A549 (cell line): ENCODE measurements around the gene KSR2. TPM values are rescaled to one million over a fixed set of nuclear protein-coding genes. Genes with fewer than 3 reads are reported as not detected.

ENCODE experiments used
- ATAC-seq, 2 experiments: fragments of 200-7000 bp in 1 of 2; fragments of >200 bp in 1 of 2; cut with Nextera tagmentation in 1 of 2; cut with Tn5 transposase in 1 of 2; 3 replicates each; pipeline versions ENCODE4 v1.8.0 to v1.9.1; 2018 to 2020; ENCODE audit warnings: mild to moderate bottlenecking in 1 of 2, moderate library complexity in 1 of 2
- CTCF ChIA-PET: fragments of 300-600 bp; sonication (Branson Sonifier 250); formaldehyde crosslinking; extraction: SDS; loops from one replicate; lab custom pipeline; 2021; ENCODE audit warnings: antibody characterized with exemption, inconsistent platforms; lab: Yijun Ruan, JAX
- POLR2A ChIA-PET: fragments of 350-600 bp; formaldehyde crosslinking; extraction: SDS; loops from one replicate; lab custom pipeline; 2021; ENCODE audit warnings: antibody characterized with exemption, inconsistent platforms; lab: Yijun Ruan, JAX
- DNase-seq, 2 experiments: peaks; one replicate each; pipeline versions ENCODE4 v3.0.0 to v3.0.0-alpha.2; 2011 to 2016; ENCODE audit warnings: low read depth in 1 of 2, low spot score in 1 of 2
- FAIRE-seq: peaks from 2 replicates; lab custom pipeline; 2011; peaks lifted over from hg19 to GRCh38; lab: Jason Lieb, UNC
- H3K27ac ChIP-seq, 2 experiments: fragments of >200 bp; sonication (Bioruptor Twin); formaldehyde crosslinking; 3 replicates each; pipeline ENCODE4 v1.5.1; 2016 to 2017
- H3K4me1 ChIP-seq: fragments of >200 bp; sonication (Bioruptor Twin); formaldehyde crosslinking; 3 replicates; pipeline ENCODE4 v1.6.1; 2016
- H3K4me2 ChIP-seq: fragments of >200 bp; sonication (Bioruptor Twin); formaldehyde crosslinking; 3 replicates; pipeline ENCODE4 v1.6.1; 2016
- H3K4me3 ChIP-seq: fragments of >200 bp; sonication (Bioruptor Twin); formaldehyde crosslinking; 3 replicates; pipeline ENCODE4 v1.5.1; 2016
- H3K9me3 ChIP-seq: fragments of >200 bp; sonication (Bioruptor Twin); formaldehyde crosslinking; 3 replicates; pipeline ENCODE4 v1.6.1; 2016
- CBX2 ChIP-seq: fragments of 200-600 bp; sonication (generic); IDR thresholded peaks from 2 replicates; pipeline ENCODE4 v1.6.1; 2016; ENCODE audit warnings: low read depth, mild to moderate bottlenecking, borderline replicate concordance
- CHD4 ChIP-seq: fragments of 200-600 bp; sonication (generic); IDR thresholded peaks from 2 replicates; pipeline ENCODE4 v1.6.1; 2016; ENCODE audit warnings: antibody characterized with exemption, mild to moderate bottlenecking, borderline replicate concordance
- EHF ChIP-seq: fragments of 250-450 bp; sonication (Bioruptor Pico); IDR thresholded peaks from 2 replicates; pipeline ENCODE4 v1.5.0; 2020; ENCODE audit warnings: mild to moderate bottlenecking
- EHMT2 ChIP-seq: fragments of 200-600 bp; sonication (generic); IDR thresholded peaks from 2 replicates; pipeline ENCODE4 v1.6.1; 2016; ENCODE audit warnings: antibody characterized with exemption, low read depth, mild to moderate bottlenecking, moderate library complexity
- FOSL2 ChIP-seq, 2 experiments: fragments of 450-650 bp in 1 of 2; fragments of >200 bp in 1 of 2; sonication (Bioruptor Twin) in 1 of 2; formaldehyde crosslinking; IDR thresholded peaks; 2 replicates each; pipeline versions ENCODE4 v1.5.0 to v1.6.1; 2016 to 2020; ENCODE audit warnings: mild to moderate bottlenecking in 1 of 2, moderate library complexity in 1 of 2
- FOXS1 ChIP-seq: fragments of 250-450 bp; sonication (Bioruptor Pico); IDR thresholded peaks from 2 replicates; pipeline ENCODE4 v1.5.0; 2020; ENCODE audit warnings: mild to moderate bottlenecking, moderate library complexity
- GATA3 ChIP-seq: IDR thresholded peaks from 2 replicates; pipeline ENCODE4 v1.6.1; 2012; ENCODE audit warnings: borderline replicate concordance
- HDAC2 ChIP-seq: fragments of 200-600 bp; sonication (generic); IDR thresholded peaks from 2 replicates; pipeline ENCODE4 v1.6.1; 2016
- HES2 ChIP-seq: fragments of >200 bp; sonication (Bioruptor Twin); formaldehyde crosslinking; IDR thresholded peaks from 2 replicates; pipeline ENCODE4 v1.6.1; 2016
- HOXB5 ChIP-seq: fragments of 250-450 bp; sonication (Bioruptor Pico); IDR thresholded peaks from 2 replicates; pipeline ENCODE4 v1.5.0; 2020; ENCODE audit warnings: mild to moderate bottlenecking, moderate library complexity
- JUN ChIP-seq, 2 experiments: fragments of >200 bp; sonication (Bioruptor Twin); formaldehyde crosslinking; IDR thresholded peaks; 2 replicates in 1 of 2; 3 replicates in 1 of 2; pipeline ENCODE4 v1.6.1; 2016 to 2017
- MAFK ChIP-seq: fragments of 450-650 bp; IDR thresholded peaks from 2 replicates; pipeline ENCODE4 v1.6.1; 2014; ENCODE audit not compliant: partially characterized antibody
- MYC ChIP-seq: IDR thresholded peaks from 2 replicates; pipeline ENCODE4 v1.6.1; 2012; ENCODE audit warnings: mild to moderate bottlenecking, inconsistent platforms, low read length, improper control_type of control experiment, borderline replicate concordance
- POLR2A ChIP-seq: IDR thresholded peaks from 2 replicates; pipeline ENCODE4 v1.6.1; 2012; ENCODE audit warnings: mild to moderate bottlenecking, low read length
- RARB ChIP-seq: fragments of 250-450 bp; sonication (Bioruptor Pico); IDR thresholded peaks from 2 replicates; pipeline ENCODE4 v1.8.0; 2021; ENCODE audit warnings: mild to moderate bottlenecking, moderate library complexity
- RCOR1 ChIP-seq: fragments of 150-350 bp; IDR thresholded peaks from 2 replicates; pipeline ENCODE4 v1.6.1; 2014; ENCODE audit warnings: antibody characterized with exemption, low read length, low read depth
- REST ChIP-seq: fragments of 200-600 bp; sonication (generic); IDR thresholded peaks from 2 replicates; pipeline ENCODE4 v1.6.1; 2016; ENCODE audit warnings: antibody characterized with exemption, mild to moderate bottlenecking, moderate library complexity
- SMC3 ChIP-seq: fragments of >200 bp; sonication (Bioruptor Twin); formaldehyde crosslinking; IDR thresholded peaks from 3 replicates; pipeline ENCODE4 v1.6.1; 2018; ENCODE audit warnings: inconsistent platforms
- SREBF2 ChIP-seq: fragments of 450-650 bp; IDR thresholded peaks from 2 replicates; pipeline ENCODE4 v1.6.1; 2014; ENCODE audit warnings: mild to moderate bottlenecking, moderate library complexity
- TFCP2L1 ChIP-seq: fragments of 250-450 bp; sonication (Bioruptor Pico); IDR thresholded peaks from 2 replicates; pipeline ENCODE4 v1.5.0; 2021; ENCODE audit warnings: mild to moderate bottlenecking
- TP53 ChIP-seq: fragments of 250-450 bp; sonication (Bioruptor Pico); IDR thresholded peaks from 2 replicates; pipeline ENCODE4 v1.5.0; 2021; ENCODE audit warnings: mild to moderate bottlenecking, moderate library complexity
- ZC3H11A ChIP-seq: fragments of 450-650 bp; IDR thresholded peaks from 2 replicates; pipeline ENCODE4 v1.6.1; 2014; ENCODE audit warnings: antibody characterized with exemption, mild to moderate bottlenecking
- ZNF302 ChIP-seq: fragments of 250-450 bp; sonication (Bioruptor Pico); IDR thresholded peaks from 2 replicates; pipeline ENCODE4 v1.9.0; 2021; ENCODE audit warnings: inconsistent platforms, mild to moderate bottlenecking, moderate library complexity
- ZSCAN20 ChIP-seq: fragments of 250-450 bp; sonication (Bioruptor Pico); IDR thresholded peaks from 2 replicates; pipeline ENCODE4 v1.8.0; 2022; ENCODE audit warnings: mild to moderate bottlenecking, moderate library complexity
- WGBS: methylation state at CpG from one replicate; pipeline ENCODE4 v1.1.6; 2017; ENCODE audit errors: missing lambda C conversion rate; 5-methylcytosine and 5-hydroxymethylcytosine counted together
- polyA plus RNA-seq, 4 experiments: library from polyadenylated mRNA; depleted of rRNA in 3 of 4; stranded (reverse); fragments of >200 nt; fragmentation: RNase III in 1 of 4; extraction: RNeasy Plus Mini Kit Qiagen cat#74134 plus additional on column Dnase treatment in 1 of 4; gene quantifications; 2 replicates in 3 of 4; 3 replicates in 1 of 4; pipeline ENCODE4 v1.2.3, GENCODE V29; 2011 to 2017
- TF ChIP-seq, protein P1 (sequence below): IDR thresholded peaks from 2 replicates; pipeline ENCODE4 v1.6.1; 2012
- TF ChIP-seq, protein P2 (sequence below): fragments of 250-450 bp; sonication (Bioruptor Pico); IDR thresholded peaks from 2 replicates; pipeline ENCODE4 v1.5.0; 2021; ENCODE audit warnings: mild to moderate bottlenecking, moderate library complexity, borderline replicate concordance
- TF ChIP-seq, protein P3 (sequence below): fragments of 150-350 bp; IDR thresholded peaks from 2 replicates; pipeline ENCODE4 v1.6.1; 2014; ENCODE audit warnings: low read depth, mild to moderate bottlenecking, low read length
- TF ChIP-seq, protein P4 (sequence below): fragments of 250-450 bp; sonication (Bioruptor Pico); IDR thresholded peaks from 2 replicates; pipeline ENCODE4 v1.5.0; 2020; ENCODE audit warnings: low read depth, mild to moderate bottlenecking, moderate library complexity

The KSR2 gene
- polyA plus RNA-seq, 2 of the 4 experiments (the other 2 are of a cell fraction): 0.37 to 1.2 TPM

GRCh38 chr12:117459229-117459628, 509.6 kb downstream of the KSR2 start (continued):
- TF ChIP-seq SREBF2 (no peak), JUN (IDR thresholded peaks at IDR 0.05) (no peak), GATA3 (no peak), TP53 (CRISPR knock-in tag) (no peak), HES2 (no peak), ZSCAN20 (no peak), RCOR1 (no peak), TFCP2L1 (CRISPR knock-in tag) (no peak)

GRCh38 chr12:117457189-117457588, 511.6 kb downstream of the KSR2 start:
- ATAC-seq (no peak), FAIRE-seq (no peak), DNase-seq (no peak)
- TF ChIP-seq EHF (no peak), HES2 (no peak), CHD4 (no peak), MAFK (no peak), ZSCAN20 (no peak), CBX2 (no peak), RARB (CRISPR knock-in tag) (no peak), HOXB5 (CRISPR knock-in tag) (no peak), SREBF2 (no peak), FOSL2 (IDR thresholded peaks at IDR 0.05) (no peak), FOSL2 (CRISPR knock-in tag; IDR thresholded peaks at IDR 0.05) (no peak)
- TF ChIP-seq, protein P1, sequence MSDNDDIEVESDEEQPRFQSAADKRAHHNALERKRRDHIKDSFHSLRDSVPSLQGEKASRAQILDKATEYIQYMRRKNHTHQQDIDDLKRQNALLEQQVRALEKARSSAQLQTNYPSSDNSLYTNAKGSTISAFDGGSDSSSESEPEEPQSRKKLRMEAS: no peak
- TF ChIP-seq, protein P2, sequence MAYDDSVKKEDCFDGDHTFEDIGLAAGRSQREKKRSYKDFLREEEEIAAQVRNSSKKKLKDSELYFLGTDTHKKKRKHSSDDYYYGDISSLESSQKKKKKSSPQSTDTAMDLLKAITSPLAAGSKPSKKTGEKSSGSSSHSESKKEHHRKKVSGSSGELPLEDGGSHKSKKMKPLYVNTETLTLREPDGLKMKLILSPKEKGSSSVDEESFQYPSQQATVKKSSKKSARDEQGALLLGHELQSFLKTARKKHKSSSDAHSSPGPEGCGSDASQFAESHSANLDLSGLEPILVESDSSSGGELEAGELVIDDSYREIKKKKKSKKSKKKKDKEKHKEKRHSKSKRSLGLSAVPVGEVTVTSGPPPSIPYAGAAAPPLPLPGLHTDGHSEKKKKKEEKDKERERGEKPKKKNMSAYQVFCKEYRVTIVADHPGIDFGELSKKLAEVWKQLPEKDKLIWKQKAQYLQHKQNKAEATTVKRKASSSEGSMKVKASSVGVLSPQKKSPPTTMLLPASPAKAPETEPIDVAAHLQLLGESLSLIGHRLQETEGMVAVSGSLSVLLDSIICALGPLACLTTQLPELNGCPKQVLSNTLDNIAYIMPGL: no peak
- TF ChIP-seq, protein P3, sequence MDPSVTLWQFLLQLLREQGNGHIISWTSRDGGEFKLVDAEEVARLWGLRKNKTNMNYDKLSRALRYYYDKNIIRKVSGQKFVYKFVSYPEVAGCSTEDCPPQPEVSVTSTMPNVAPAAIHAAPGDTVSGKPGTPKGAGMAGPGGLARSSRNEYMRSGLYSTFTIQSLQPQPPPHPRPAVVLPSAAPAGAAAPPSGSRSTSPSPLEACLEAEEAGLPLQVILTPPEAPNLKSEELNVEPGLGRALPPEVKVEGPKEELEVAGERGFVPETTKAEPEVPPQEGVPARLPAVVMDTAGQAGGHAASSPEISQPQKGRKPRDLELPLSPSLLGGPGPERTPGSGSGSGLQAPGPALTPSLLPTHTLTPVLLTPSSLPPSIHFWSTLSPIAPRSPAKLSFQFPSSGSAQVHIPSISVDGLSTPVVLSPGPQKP: no peak
- no peak overlapping the region for H3K4me3 ChIP-seq
- ChIA-PET POLR2A (no interaction called here), CTCF (interaction anchor here (1.8 kb wide), 1 partner anchor 19 kb away, joined by 3 read pairs; no protein-coding TSS in a partner anchor)
- no peak overlapping the region for H3K27ac ChIP-seq
- 74% methylated on average over 3 of the region's 3 CpGs for WGBS
- H3K4me2 ChIP-seq: no peak overlapping the region
- H3K9me3 ChIP-seq: no peaks in the 10 kb centered on the region; the same call in 2 of the 3 replicates
- H3K4me1 ChIP-seq: no peaks in the 10 kb centered on the region

DNA sequence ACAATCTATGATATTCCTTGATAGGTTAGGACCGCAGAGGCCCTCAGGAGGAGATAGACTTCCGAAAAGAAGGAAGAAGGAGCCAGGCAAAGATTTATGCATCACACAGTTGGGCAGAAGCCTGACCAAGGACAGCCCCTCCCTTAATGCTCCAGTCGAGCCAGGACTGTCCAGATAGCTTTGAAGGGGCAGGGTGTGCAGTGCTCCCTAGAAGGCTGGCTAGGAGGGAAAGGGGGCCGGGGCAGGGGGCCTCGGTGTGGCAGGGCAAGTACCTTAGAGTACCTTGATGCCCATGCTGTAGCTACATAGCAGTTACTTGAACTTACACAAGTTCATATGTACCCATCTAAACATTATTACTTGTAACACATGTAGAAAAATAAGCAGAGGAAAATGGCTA, 512.7 kb downstream of the KSR2 start:
- no peak; a peak in 1 of 6 replicates for ATAC-seq
- WGBS: 60% methylated on average over 5 of the region's 5 CpGs
- Histone ChIP-seq H3K4me1 (no peaks in the 10 kb centered on the region), H3K4me2 (no peak overlapping the region), H3K4me3 (no peak overlapping the region), H3K9me3 (no peaks in the 10 kb centered on the region; the same call in 2 of the 3 replicates), H3K27ac (no peak overlapping the region)
- ChIA-PET CTCF (interaction anchor here (0.8 kb wide), 1 partner anchor 381 kb away, joined by 3 read pairs; no protein-coding TSS in a partner anchor), POLR2A (no interaction called here)
- no peak for FAIRE-seq
- DNase-seq: no peak
- TF ChIP-seq CBX2 (no peak), HOXB5 (CRISPR knock-in tag) (no peak), FOXS1 (CRISPR knock-in tag) (no peak), RCOR1 (no peak), EHMT2 (no peak), REST (no peak), POLR2A (no peak), ZC3H11A (no peak), TP53 (CRISPR knock-in tag) (no peak), SMC3 (no peak), ZNF302 (no peak), MYC (no peak), HDAC2 (no peak)
- TF ChIP-seq, protein P4, sequence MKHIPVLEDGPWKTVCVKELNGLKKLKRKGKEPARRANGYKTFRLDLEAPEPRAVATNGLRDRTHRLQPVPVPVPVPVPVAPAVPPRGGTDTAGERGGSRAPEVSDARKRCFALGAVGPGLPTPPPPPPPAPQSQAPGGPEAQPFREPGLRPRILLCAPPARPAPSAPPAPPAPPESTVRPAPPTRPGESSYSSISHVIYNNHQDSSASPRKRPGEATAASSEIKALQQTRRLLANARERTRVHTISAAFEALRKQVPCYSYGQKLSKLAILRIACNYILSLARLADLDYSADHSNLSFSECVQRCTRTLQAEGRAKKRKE (CRISPR knock-in tag): no peak
- TF ChIP-seq, protein P1: no peak
